ENCODE data around the gene C1orf56.

C1orf56 gene

GRCh38 chr1:151047591-151047924 is at the start of gene C1orf56:
TSS of gene C1orf56 (plus strand) at chr1:151047751. CDS start at chr1:151047848, 97 bp downstream.
- in situ Hi-C loops (cut with MboI; ENCODE audit: low sequenced_read_pairs), result no loop called here

- in situ Hi-C loops (cut with MboI; ENCODE audit: low sequenced_read_pairs), result no loop called here
Observed at GRCh38 chr1:150997949-150998348, 49.6 kb upstream of the C1orf56 start.

- in situ Hi-C loops (cut with MboI; ENCODE audit: low sequenced_read_pairs), result no loop called here
Observed at GRCh38 chr1:150999051-150999674, 48.4 kb upstream of the C1orf56 start.

- in situ Hi-C loops (cut with MboI; ENCODE audit: low sequenced_read_pairs), result no loop called here
Observed at GRCh38 chr1:150999926-151000325, 47.6 kb upstream of the C1orf56 start.

- in situ Hi-C loops (cut with MboI; ENCODE audit: low sequenced_read_pairs), result no loop called here
Observed at GRCh38 chr1:151000408-151000807, 47.1 kb upstream of the C1orf56 start.

GRCh38 chr1:151001602-151002001 is 45.9 kb upstream of the C1orf56 start:
- in situ Hi-C loops (cut with MboI; ENCODE audit: low sequenced_read_pairs), result no loop called here

GRCh38 chr1:151002051-151002450 is 45.5 kb upstream of the C1orf56 start:
- in situ Hi-C loops (cut with MboI; ENCODE audit: low sequenced_read_pairs), result no loop called here

GRCh38 chr1:151002611-151003010 is 44.9 kb upstream of the C1orf56 start:
- in situ Hi-C loops (cut with MboI; ENCODE audit: low sequenced_read_pairs), result no loop called here

- in situ Hi-C loops (cut with MboI; ENCODE audit: low sequenced_read_pairs), result no loop called here
Observed at GRCh38 chr1:151003180-151003579, 44.4 kb upstream of the C1orf56 start.

- in situ Hi-C loops (cut with MboI; ENCODE audit: low sequenced_read_pairs), result no loop called here
Observed at GRCh38 chr1:151005729-151006319, 41.7 kb upstream of the C1orf56 start.

- in situ Hi-C loops (cut with MboI; ENCODE audit: low sequenced_read_pairs), result no loop called here
Observed at GRCh38 chr1:151006327-151007052, 41.1 kb upstream of the C1orf56 start, which contains the start of gene MINDY1. TSS of gene MINDY1 (minus strand) at chr1:151006902. CDS start at chr1:151002617, 4,285 bp downstream.

GRCh38 chr1:151007853-151008243 is 39.7 kb upstream of the C1orf56 start:
- in situ Hi-C loops (cut with MboI; ENCODE audit: low sequenced_read_pairs), result no loop called here

- in situ Hi-C loops (cut with MboI; ENCODE audit: low sequenced_read_pairs), result no loop called here
Observed at GRCh38 chr1:151008244-151009205, 39.0 kb upstream of the C1orf56 start, which contains the start of gene PRUNE1. TSS of gene PRUNE1 (plus strand) at chr1:151008449. CDS start at chr1:151008633, 184 bp downstream.

GRCh38 chr1:151009206-151009587 is 38.4 kb upstream of the C1orf56 start:
- in situ Hi-C loops (cut with MboI; ENCODE audit: low sequenced_read_pairs), result no loop called here

GRCh38 chr1:151009674-151010345 is 37.7 kb upstream of the C1orf56 start:
- in situ Hi-C loops (cut with MboI; ENCODE audit: low sequenced_read_pairs), result no loop called here

- in situ Hi-C loops (cut with MboI; ENCODE audit: low sequenced_read_pairs), result no loop called here
Observed at GRCh38 chr1:151010346-151010726, 37.2 kb upstream of the C1orf56 start.

GRCh38 chr1:151011154-151011850 is 36.2 kb upstream of the C1orf56 start:
- in situ Hi-C loops (cut with MboI; ENCODE audit: low sequenced_read_pairs), result no loop called here

GRCh38 chr1:151012684-151013471 is 34.7 kb upstream of the C1orf56 start:
- in situ Hi-C loops (cut with MboI; ENCODE audit: low sequenced_read_pairs), result no loop called here

- in situ Hi-C loops (cut with MboI; ENCODE audit: low sequenced_read_pairs), result no loop called here
Observed at GRCh38 chr1:151013518-151013917, 34.0 kb upstream of the C1orf56 start.
